ENCODE measurements around the gene SPTY2D1.

The SPTY2D1 gene

GRCh38 chr11:18641677-18642076 lies 7.5 kb upstream of the SPTY2D1 start:
- TF ChIP-seq ZNF274 (IDR thresholded peaks at IDR 0.05; ENCODE audit: low read depth, low read length), result no peak
- H3K4me3 ChIP-seq (ENCODE audit: low read length), result no peak overlapping the region

GRCh38 chr11:18633256-18634139 lies 644 bp downstream of the SPTY2D1 start:
- TF ChIP-seq ZNF274 (IDR thresholded peaks at IDR 0.05; ENCODE audit: low read depth, low read length), result no peak
- H3K4me3 ChIP-seq (ENCODE audit: low read length), result peak overlapping the region; percentile 93

DNA sequence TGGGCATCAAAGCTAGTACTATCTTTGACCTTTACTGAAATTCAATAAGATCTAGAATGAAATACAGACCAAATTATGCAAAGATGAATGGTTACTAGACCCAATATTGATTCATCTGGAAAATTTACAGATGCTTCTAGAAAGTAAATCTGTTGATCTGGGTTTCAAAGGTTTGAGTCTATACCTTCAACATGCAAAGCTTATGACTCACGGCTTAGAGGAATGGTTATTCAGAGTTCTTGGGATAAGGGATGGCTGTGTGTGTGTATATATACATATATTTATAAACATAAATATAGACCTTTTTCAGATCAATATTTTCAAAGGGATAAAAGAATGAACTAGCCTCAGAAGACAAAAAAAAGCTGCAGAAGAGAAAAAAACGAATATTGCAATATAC lies 1.3 kb downstream of the SPTY2D1 start:
- H3K4me3 ChIP-seq (ENCODE audit: low read length), result peak overlapping the region; percentile 93
- no peak for TF ChIP-seq ZNF274 (IDR thresholded peaks at IDR 0.05; ENCODE audit: low read depth, low read length)

DNA sequence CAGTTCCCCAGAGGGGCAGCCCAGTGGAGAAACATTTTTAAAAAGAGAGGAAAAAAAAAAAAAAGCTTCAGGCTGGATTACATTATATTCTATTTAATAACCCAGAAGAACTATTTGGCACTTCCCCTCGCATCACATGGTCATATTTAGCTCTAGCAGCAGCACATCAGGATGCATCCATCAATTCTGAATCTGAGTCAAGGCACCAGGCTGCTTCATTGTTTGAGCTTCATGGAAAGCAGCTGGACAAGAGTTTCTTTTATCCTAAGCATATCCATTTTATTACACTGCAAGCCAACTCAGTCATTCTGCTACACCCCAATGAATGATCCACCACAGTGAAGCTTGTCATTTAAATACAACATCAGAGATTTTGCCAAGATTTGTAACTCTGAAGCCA lies 10.0 kb downstream of the SPTY2D1 start:
- TF ChIP-seq ZNF274 (IDR thresholded peaks at IDR 0.05; ENCODE audit: low read depth, low read length), result no peak
- no peak overlapping the region for H3K4me3 ChIP-seq (ENCODE audit: low read length)

GRCh38 chr11:18623707-18624106 lies 10.4 kb downstream of the SPTY2D1 start:
- TF ChIP-seq ZNF274 (IDR thresholded peaks at IDR 0.05; ENCODE audit: low read depth, low read length), result no peak
- no peak overlapping the region for H3K4me3 ChIP-seq (ENCODE audit: low read length)

DNA sequence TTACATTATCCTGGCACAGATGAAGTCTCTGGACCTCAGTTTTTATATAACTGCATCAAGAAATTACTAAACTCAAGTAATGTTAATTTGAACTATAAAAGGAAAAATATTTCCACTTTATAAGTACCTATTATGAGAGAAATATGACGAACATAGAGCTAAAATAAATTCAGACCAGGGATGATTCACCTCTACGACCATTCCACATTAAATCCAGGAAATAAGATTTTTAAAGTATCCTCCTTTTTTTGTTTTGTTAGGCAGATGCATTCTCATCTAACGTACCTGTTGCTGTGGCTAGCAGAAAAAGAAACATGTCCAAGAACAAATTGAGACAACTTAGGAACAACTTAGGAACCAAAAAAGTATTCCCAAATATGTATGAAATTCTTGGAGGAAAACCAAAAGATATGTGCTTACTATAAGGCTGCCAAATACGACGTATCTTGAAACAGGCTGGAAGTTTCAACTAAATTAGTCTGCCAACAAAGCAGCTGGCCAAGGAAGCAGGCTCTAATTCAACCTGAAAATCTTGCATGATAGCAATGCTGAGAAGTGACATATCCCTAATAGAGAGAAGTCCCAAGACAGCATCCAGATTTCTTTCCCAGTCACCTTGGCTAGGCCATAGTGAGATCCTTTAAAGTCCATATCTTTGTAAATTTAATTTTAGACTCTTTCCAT lies 15.7 kb downstream of the SPTY2D1 start:
- no peak overlapping the region for H3K4me3 ChIP-seq (ENCODE audit: low read length)

GRCh38 chr11:18617688-18618341 lies 16.3 kb downstream of the SPTY2D1 start:
- H3K4me3 ChIP-seq (ENCODE audit: low read length), result no peak overlapping the region; the same call in 1 of the 2 replicates
- TF ChIP-seq ZNF274 (IDR thresholded peaks at IDR 0.05; ENCODE audit: low read depth, low read length), result no peak

More for the DNA sequence above, 15.7 kb downstream of the SPTY2D1 start:
- no peak for TF ChIP-seq ZNF274 (IDR thresholded peaks at IDR 0.05; ENCODE audit: low read depth, low read length)

DNA sequence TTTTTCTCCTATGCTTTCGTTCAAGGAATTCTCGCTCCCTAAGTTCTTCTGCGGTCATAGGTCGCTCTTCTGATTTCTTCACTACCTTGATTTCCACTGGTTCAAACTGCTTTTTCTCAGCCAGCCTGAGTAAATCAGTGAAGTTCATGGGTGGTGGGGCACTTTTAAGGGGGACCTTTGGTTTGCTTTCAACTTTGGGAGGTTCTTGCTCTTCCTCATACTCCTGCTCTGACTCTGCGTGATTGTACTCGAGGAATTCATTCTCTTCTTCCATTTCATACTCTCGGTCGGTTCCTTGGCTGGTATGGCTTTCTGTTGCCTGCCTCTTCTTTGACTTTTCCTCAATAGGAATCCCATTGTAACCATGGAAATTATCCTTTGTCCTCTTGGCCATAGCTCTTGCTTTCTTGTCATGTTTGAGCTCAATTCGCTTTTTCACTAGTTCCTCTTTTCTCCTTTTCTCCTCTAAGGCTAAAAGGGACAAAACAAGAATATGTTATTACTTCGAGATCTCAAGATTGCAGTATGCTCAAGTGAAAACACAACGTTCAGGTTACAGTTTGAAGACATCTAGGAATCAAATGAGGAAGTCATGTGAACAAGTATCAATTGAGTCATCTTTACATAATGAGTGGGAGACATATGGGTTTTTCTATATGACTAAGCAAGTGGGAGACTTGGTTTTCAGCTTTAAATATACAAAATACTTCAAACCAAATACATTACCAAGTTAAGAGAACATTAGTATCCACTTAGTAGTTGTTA lies 18.3 kb downstream of the SPTY2D1 start:
- peak overlapping the region; percentile 24; the same call in 1 of the 2 replicates for H3K4me3 ChIP-seq (ENCODE audit: low read length)
- TF ChIP-seq ZNF274 (IDR thresholded peaks at IDR 0.05; ENCODE audit: low read depth, low read length), result no peak

- no peak overlapping the region for H3K4me3 ChIP-seq (ENCODE audit: low read length)
- no peak for TF ChIP-seq ZNF274 (IDR thresholded peaks at IDR 0.05; ENCODE audit: low read depth, low read length)
Observed at GRCh38 chr11:18614667-18615066, 19.5 kb downstream of the SPTY2D1 start.

GRCh38 chr11:18612394-18612793 lies 21.7 kb downstream of the SPTY2D1 start:
- no peak overlapping the region for H3K4me3 ChIP-seq (ENCODE audit: low read length)
- no peak for TF ChIP-seq ZNF274 (IDR thresholded peaks at IDR 0.05; ENCODE audit: low read depth, low read length)

- no peak for TF ChIP-seq ZNF274 (IDR thresholded peaks at IDR 0.05; ENCODE audit: low read depth, low read length)
- H3K4me3 ChIP-seq (ENCODE audit: low read length), result no peak overlapping the region
Observed at GRCh38 chr11:18611196-18611595, 22.9 kb downstream of the SPTY2D1 start.

GRCh38 chr11:18608376-18608775 lies 25.8 kb downstream of the SPTY2D1 start:
- no peak for TF ChIP-seq ZNF274 (IDR thresholded peaks at IDR 0.05; ENCODE audit: low read depth, low read length)
- no peak overlapping the region for H3K4me3 ChIP-seq (ENCODE audit: low read length)

DNA sequence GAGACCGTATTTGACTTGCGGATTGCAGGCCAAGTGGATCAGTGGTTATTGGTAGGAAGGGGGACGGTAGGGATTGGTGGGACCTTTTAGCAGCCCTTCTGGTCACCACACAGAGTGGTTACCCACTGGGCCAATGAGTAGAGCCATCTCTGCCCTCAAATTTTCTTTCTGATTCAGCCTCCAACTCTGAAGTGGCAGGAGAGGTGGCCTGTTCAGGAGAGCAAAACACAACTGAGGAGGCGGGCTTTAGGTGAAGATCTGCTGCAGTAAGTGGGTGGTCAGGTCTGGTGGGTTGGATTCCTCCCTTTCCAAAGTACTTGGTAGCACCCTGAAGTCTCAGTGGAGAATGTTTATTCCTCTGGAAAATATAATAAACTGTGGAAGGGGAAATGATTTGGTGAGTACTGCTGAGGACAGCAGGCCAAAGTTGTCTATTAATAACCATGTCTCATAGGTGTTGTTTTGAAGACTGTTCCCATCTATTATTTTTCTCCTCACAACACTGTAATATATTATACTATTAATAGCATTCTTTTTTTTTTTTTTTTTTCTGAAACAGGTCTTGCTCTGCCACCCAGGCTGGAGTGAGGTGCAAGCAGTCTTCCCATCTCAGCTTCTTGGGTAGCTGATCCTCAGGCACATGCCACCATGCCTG lies 33.1 kb downstream of the SPTY2D1 start:
- no peak overlapping the region for H3K4me3 ChIP-seq (ENCODE audit: low read length)
- TF ChIP-seq ZNF274 (IDR thresholded peaks at IDR 0.05; ENCODE audit: low read depth, low read length), result no peak

Data from GM08714 (cell line).